Neural progenitor cell (in vitro differentiated cells): ENCODE measurements around the gene SPSB4.

ENCODE experiments used
- CTCF ChIP-seq: fragments of 200-600 bp; sonication (generic); IDR thresholded peaks from 2 replicates; pipeline ENCODE4 v1.5.1; 2017; ENCODE audit warnings: antibody characterized with exemption, mild to moderate bottlenecking
- EZH2 ChIP-seq: fragments of 200-600 bp; sonication (generic); IDR thresholded peaks from 2 replicates; pipeline ENCODE4 v1.6.1; 2017; ENCODE audit warnings: antibody characterized with exemption, mild to moderate bottlenecking, moderate library complexity
- EZH2phosphoT487 ChIP-seq: fragments of 200-600 bp; sonication (generic); IDR thresholded peaks from 2 replicates; pipeline ENCODE4 v1.6.1; 2017; ENCODE audit warnings: antibody characterized with exemption

GRCh38 chr3:141083836-141084649 is 32.9 kb downstream of the SPSB4 start:
- TF ChIP-seq EZH2 (no peak), CTCF (no peak), EZH2phosphoT487 (no peak)
